WTC11 (cell line): Measurements from ENCODE around the gene CNTNAP2. TPM values are rescaled to one million over a fixed set of nuclear protein-coding genes. Genes with fewer than 3 reads are reported as not detected.

ENCODE experiments used
- ATAC-seq: fragments of 200-7000 bp; cut with Tn5 transposase; 2 replicates; pipeline ENCODE4 v1.10.0; 2021; ENCODE audit warnings: mild to moderate bottlenecking, moderate library complexity
- CTCF ChIA-PET: fragments of 300-600 bp; sonication (Branson Sonifier 250); formaldehyde crosslinking; loops from one replicate; lab custom pipeline; 2021; ENCODE audit warnings: antibody characterized with exemption; lab: Charles Lee
- POLR2A ChIA-PET: fragments of 350-600 bp; sonication (Branson Sonifier 250); formaldehyde crosslinking; loops from one replicate; lab custom pipeline; 2021; ENCODE audit warnings: antibody characterized with exemption; lab: Charles Lee
- DNase-seq: peaks from one replicate; pipeline ENCODE4 v3.0.0; 2021; ENCODE audit warnings: low spot score
- H3K27ac Mint-ChIP-seq: 2 replicates; pipeline ENCODE4 v1.8.0; 2021; ENCODE audit warnings: mixed read lengths
- H3K27me3 Mint-ChIP-seq: 2 replicates; pipeline ENCODE4 v1.8.0; 2021; ENCODE audit warnings: low read depth, mild to moderate bottlenecking, moderate library complexity, mixed read lengths
- H3K36me3 Mint-ChIP-seq: 2 replicates; pipeline ENCODE4 v1.8.0; 2021; ENCODE audit warnings: mixed read lengths
- H3K4me1 Mint-ChIP-seq: 2 replicates; pipeline ENCODE4 v1.8.0; 2022; ENCODE audit warnings: mixed read lengths
- H3K4me3 Mint-ChIP-seq: 2 replicates; pipeline ENCODE4 v1.8.0; 2021; ENCODE audit warnings: mild to moderate bottlenecking, moderate library complexity, mixed read lengths
- H3K9me3 Mint-ChIP-seq: 2 replicates; pipeline ENCODE4 v1.8.0; 2021; ENCODE audit warnings: mixed read lengths
- ATF2 ChIP-seq: sonication (generic); formaldehyde crosslinking; IDR thresholded peaks from 2 replicates; pipeline ENCODE4 v1.8.1; 2022; ENCODE audit warnings: low read depth, missing genetic modification reagents, borderline replicate concordance
- CREB1 ChIP-seq: sonication (generic); formaldehyde crosslinking; IDR thresholded peaks from 2 replicates; pipeline ENCODE4 v1.8.0; 2023; ENCODE audit warnings: mild to moderate bottlenecking, missing genetic modification reagents
- ESRRA ChIP-seq: sonication (generic); formaldehyde crosslinking; IDR thresholded peaks from 2 replicates; pipeline ENCODE4 v1.8.1; 2022; ENCODE audit warnings: mild to moderate bottlenecking, missing genetic modification reagents, borderline replicate concordance
- FOXJ3 ChIP-seq: sonication (generic); formaldehyde crosslinking; IDR thresholded peaks from 2 replicates; pipeline ENCODE4 v1.9.0; 2021; ENCODE audit warnings: missing genetic modification reagents, mild to moderate bottlenecking, borderline replicate concordance
- FOXK1 ChIP-seq: sonication (generic); formaldehyde crosslinking; IDR thresholded peaks from 2 replicates; pipeline ENCODE4 v1.8.0; 2022; ENCODE audit warnings: mild to moderate bottlenecking, moderate library complexity, missing genetic modification reagents
- FOXP1 ChIP-seq: sonication (generic); formaldehyde crosslinking; IDR thresholded peaks from 2 replicates; pipeline ENCODE4 v1.8.0; 2022; ENCODE audit warnings: missing genetic modification reagents, mild to moderate bottlenecking, moderate library complexity, borderline replicate concordance
- IRF2 ChIP-seq: sonication (generic); formaldehyde crosslinking; IDR thresholded peaks from 2 replicates; pipeline ENCODE4 v1.8.0; 2022; ENCODE audit warnings: low read depth, missing genetic modification reagents, borderline replicate concordance
- JAZF1 ChIP-seq: fragments of 250-450 bp; sonication (Bioruptor Pico); IDR thresholded peaks from 2 replicates; pipeline ENCODE4 v1.9.0; 2021; ENCODE audit warnings: moderate library complexity, mild to moderate bottlenecking, inconsistent platforms
- MAX ChIP-seq: sonication (generic); formaldehyde crosslinking; IDR thresholded peaks from 2 replicates; pipeline ENCODE4 v1.8.0; 2022; ENCODE audit warnings: mild to moderate bottlenecking, missing genetic modification reagents
- MLX ChIP-seq: sonication (generic); formaldehyde crosslinking; IDR thresholded peaks from 2 replicates; pipeline ENCODE4 v1.8.1; 2023; ENCODE audit warnings: mild to moderate bottlenecking, missing genetic modification reagents, moderate library complexity
- TEAD1 ChIP-seq: sonication (generic); formaldehyde crosslinking; IDR thresholded peaks from 2 replicates; pipeline ENCODE4 v1.8.0; 2022; ENCODE audit warnings: mild to moderate bottlenecking, missing genetic modification reagents
- ZNF532 ChIP-seq: fragments of 250-450 bp; sonication (Bioruptor Pico); IDR thresholded peaks from 2 replicates; pipeline ENCODE4 v1.9.0; 2021; ENCODE audit warnings: mild to moderate bottlenecking, borderline replicate concordance
- ZNF671 ChIP-seq: fragments of 250-450 bp; sonication (Bioruptor Pico); IDR thresholded peaks from 2 replicates; pipeline ENCODE4 v1.8.0; 2021; ENCODE audit warnings: mild to moderate bottlenecking
- total RNA-seq: library from RNA; stranded (reverse); gene quantifications from 3 replicates; pipeline ENCODE4 v1.2.3, GENCODE V29; 2021
- TF ChIP-seq, protein P1 (sequence below): sonication (generic); formaldehyde crosslinking; IDR thresholded peaks from 2 replicates; pipeline ENCODE4 v1.8.1; 2022; ENCODE audit warnings: mild to moderate bottlenecking, moderate library complexity, missing genetic modification reagents
- TF ChIP-seq, protein P2 (sequence below): fragments of 250-450 bp; sonication (Bioruptor Pico); IDR thresholded peaks from 2 replicates; pipeline ENCODE4 v1.9.0; 2021; ENCODE audit warnings: moderate library complexity, mild to moderate bottlenecking, inconsistent platforms, borderline replicate concordance
- TF ChIP-seq, protein P3 (sequence below): sonication (generic); formaldehyde crosslinking; conservative IDR thresholded peaks from 2 replicates; pipeline ENCODE4 v1.8.1; 2023; ENCODE audit warnings: mild to moderate bottlenecking, low read depth, missing genetic modification reagents, moderate library complexity
- TF ChIP-seq, protein P4 (sequence below): sonication (generic); formaldehyde crosslinking; IDR thresholded peaks from 2 replicates; pipeline ENCODE4 v1.8.1; 2022; ENCODE audit warnings: low read depth, mild to moderate bottlenecking, moderate library complexity, missing genetic modification reagents, borderline replicate concordance

The CNTNAP2 gene
- total RNA-seq, 1 experiment from 2014 or later, result 63.8 TPM

- no peak for ATAC-seq
- no peaks in the 10 kb centered on the region for H3K4me1 Mint-ChIP-seq
These were observed 383.4 kb downstream of the CNTNAP2 start for GRCh38 chr7:146499970-146500369.

DNA sequence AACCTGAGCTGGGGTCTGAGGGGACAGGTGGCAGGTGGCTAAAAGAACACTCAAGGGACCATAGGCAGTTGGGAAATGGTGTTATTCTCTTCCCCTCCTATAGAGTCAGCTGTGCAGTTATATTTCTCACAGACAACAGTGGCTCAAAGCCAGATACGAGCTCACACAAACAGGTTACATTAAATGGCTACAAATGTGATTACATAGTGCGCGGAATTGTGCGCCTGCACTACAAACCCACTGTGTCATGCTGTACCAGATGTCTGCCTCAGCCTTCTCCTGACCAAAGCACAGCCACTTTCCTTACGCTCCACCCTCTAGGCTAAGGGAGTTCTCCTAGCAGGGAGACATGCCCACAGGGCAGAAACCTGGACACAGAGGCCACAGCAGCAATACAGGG lies 387.2 kb downstream of the CNTNAP2 start:
- Mint-ChIP-seq H3K36me3 (peaks cover 12% of the 10 kb centered on the region; the same call in 1 of the 2 replicates), H3K4me1 (no peaks in the 10 kb centered on the region), H3K27me3 (no peaks in the 10 kb centered on the region), H3K9me3 (peaks cover 82% of the 10 kb centered on the region), H3K4me3 (no peak overlapping the region), H3K27ac (no peak overlapping the region)
- DNase-seq (no peak), ATAC-seq (no peak)
- ChIA-PET CTCF (no interaction called here), POLR2A (no interaction called here)
- TF ChIP-seq FOXP1 (CRISPR knock-in tag) (no peak), MLX (CRISPR knock-in tag) (no peak), FOXJ3 (CRISPR knock-in tag) (no peak), CREB1 (no peak), MAX (CRISPR knock-in tag) (no peak), FOXK1 (CRISPR knock-in tag) (no peak), JAZF1 (CRISPR knock-in tag) (no peak), IRF2 (CRISPR knock-in tag) (no peak)
- TF ChIP-seq, protein P1, sequence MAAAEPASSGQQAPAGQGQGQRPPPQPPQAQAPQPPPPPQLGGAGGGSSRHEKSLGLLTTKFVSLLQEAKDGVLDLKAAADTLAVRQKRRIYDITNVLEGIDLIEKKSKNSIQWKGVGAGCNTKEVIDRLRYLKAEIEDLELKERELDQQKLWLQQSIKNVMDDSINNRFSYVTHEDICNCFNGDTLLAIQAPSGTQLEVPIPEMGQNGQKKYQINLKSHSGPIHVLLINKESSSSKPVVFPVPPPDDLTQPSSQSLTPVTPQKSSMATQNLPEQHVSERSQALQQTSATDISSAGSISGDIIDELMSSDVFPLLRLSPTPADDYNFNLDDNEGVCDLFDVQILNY, result no peak
- TF ChIP-seq, protein P2, sequence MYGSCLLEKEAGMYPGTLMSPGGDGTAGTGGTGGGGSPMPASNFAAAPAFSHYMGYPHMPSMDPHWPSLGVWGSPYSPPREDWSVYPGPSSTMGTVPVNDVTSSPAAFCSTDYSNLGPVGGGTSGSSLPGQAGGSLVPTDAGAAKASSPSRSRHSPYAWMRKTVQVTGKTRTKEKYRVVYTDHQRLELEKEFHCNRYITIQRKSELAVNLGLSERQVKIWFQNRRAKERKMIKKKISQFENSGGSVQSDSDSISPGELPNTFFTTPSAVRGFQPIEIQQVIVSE (CRISPR knock-in tag), result no peak
- TF ChIP-seq, protein P3, sequence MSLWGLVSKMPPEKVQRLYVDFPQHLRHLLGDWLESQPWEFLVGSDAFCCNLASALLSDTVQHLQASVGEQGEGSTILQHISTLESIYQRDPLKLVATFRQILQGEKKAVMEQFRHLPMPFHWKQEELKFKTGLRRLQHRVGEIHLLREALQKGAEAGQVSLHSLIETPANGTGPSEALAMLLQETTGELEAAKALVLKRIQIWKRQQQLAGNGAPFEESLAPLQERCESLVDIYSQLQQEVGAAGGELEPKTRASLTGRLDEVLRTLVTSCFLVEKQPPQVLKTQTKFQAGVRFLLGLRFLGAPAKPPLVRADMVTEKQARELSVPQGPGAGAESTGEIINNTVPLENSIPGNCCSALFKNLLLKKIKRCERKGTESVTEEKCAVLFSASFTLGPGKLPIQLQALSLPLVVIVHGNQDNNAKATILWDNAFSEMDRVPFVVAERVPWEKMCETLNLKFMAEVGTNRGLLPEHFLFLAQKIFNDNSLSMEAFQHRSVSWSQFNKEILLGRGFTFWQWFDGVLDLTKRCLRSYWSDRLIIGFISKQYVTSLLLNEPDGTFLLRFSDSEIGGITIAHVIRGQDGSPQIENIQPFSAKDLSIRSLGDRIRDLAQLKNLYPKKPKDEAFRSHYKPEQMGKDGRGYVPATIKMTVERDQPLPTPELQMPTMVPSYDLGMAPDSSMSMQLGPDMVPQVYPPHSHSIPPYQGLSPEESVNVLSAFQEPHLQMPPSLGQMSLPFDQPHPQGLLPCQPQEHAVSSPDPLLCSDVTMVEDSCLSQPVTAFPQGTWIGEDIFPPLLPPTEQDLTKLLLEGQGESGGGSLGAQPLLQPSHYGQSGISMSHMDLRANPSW (CRISPR knock-in tag), result no peak

More at GRCh38 chr7:146499970-146500369, 383.4 kb downstream of the CNTNAP2 start:
- Mint-ChIP-seq H3K27me3 (no peaks in the 10 kb centered on the region), H3K9me3 (peaks cover 59% of the 10 kb centered on the region), H3K27ac (no peak overlapping the region), H3K4me3 (no peak overlapping the region), H3K36me3 (peaks cover 12% of the 10 kb centered on the region; the same call in 1 of the 2 replicates)
- ChIA-PET CTCF (no interaction called here), POLR2A (no interaction called here)
- TF ChIP-seq CREB1, result no peak
- no peak for TF ChIP-seq ZNF532
- TF ChIP-seq, protein P4, sequence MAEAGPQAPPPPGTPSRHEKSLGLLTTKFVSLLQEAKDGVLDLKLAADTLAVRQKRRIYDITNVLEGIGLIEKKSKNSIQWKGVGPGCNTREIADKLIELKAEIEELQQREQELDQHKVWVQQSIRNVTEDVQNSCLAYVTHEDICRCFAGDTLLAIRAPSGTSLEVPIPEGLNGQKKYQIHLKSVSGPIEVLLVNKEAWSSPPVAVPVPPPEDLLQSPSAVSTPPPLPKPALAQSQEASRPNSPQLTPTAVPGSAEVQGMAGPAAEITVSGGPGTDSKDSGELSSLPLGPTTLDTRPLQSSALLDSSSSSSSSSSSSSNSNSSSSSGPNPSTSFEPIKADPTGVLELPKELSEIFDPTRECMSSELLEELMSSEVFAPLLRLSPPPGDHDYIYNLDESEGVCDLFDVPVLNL (CRISPR knock-in tag), result no peak
- no peak for TF ChIP-seq ZNF671 (CRISPR knock-in tag)
- no peak for TF ChIP-seq TEAD1 (CRISPR knock-in tag)
- no peak for TF ChIP-seq ATF2 (CRISPR knock-in tag)
- no peak for TF ChIP-seq ESRRA (CRISPR knock-in tag)
- no peak for DNase-seq
